ENCODE results near the gene C3orf20.

Gene C3orf20

GRCh38 chr3:14812196-14812790 lies 137.4 kb downstream of the C3orf20 start:
- no peak overlapping the region for H3K4me3 ChIP-seq (ENCODE audit: insufficient read depth, low read length, poor library complexity, severe bottlenecking)
- H3K9me2 ChIP-seq (replicated peaks; ENCODE audit: insufficient read depth, low read length), result no peaks in the 10 kb centered on the region
- H3K79me2 ChIP-seq (ENCODE audit: insufficient read depth, low read length), result no peaks in the 10 kb centered on the region
- H3K27ac ChIP-seq (ENCODE audit: low read depth, low read length), result no peak overlapping the region
- no peak overlapping the region for H3K9ac ChIP-seq (ENCODE audit: low read length)
- no peak overlapping the region for H3K4me2 ChIP-seq (ENCODE audit: low read depth, low read length, poor library complexity, severe bottlenecking)
- TF ChIP-seq, protein P1, sequence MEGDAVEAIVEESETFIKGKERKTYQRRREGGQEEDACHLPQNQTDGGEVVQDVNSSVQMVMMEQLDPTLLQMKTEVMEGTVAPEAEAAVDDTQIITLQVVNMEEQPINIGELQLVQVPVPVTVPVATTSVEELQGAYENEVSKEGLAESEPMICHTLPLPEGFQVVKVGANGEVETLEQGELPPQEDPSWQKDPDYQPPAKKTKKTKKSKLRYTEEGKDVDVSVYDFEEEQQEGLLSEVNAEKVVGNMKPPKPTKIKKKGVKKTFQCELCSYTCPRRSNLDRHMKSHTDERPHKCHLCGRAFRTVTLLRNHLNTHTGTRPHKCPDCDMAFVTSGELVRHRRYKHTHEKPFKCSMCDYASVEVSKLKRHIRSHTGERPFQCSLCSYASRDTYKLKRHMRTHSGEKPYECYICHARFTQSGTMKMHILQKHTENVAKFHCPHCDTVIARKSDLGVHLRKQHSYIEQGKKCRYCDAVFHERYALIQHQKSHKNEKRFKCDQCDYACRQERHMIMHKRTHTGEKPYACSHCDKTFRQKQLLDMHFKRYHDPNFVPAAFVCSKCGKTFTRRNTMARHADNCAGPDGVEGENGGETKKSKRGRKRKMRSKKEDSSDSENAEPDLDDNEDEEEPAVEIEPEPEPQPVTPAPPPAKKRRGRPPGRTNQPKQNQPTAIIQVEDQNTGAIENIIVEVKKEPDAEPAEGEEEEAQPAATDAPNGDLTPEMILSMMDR (IDR thresholded peaks at IDR 0.05; ENCODE audit: insufficient read depth, low read length, poor library complexity, severe bottlenecking), result no peak
- no peak for TF ChIP-seq EZH2phosphoT487 (conservative IDR thresholded peaks at IDR 0.05; ENCODE audit: low read length)
- no peak overlapping the region for H2AFZ ChIP-seq (ENCODE audit: low read depth, low read length, severe bottlenecking)
- H3K36me3 ChIP-seq (ENCODE audit: low read length), result no peaks in the 10 kb centered on the region
- H4K20me1 ChIP-seq (ENCODE audit: low read depth, low read length), result no peaks in the 10 kb centered on the region
- no peaks in the 10 kb centered on the region for H3F3A ChIP-seq (ENCODE audit: insufficient read depth)
- H3K9me3 ChIP-seq (ENCODE audit: insufficient read depth, low read length), result no peaks in the 10 kb centered on the region
- H3K27me3 ChIP-seq (ENCODE audit: low read length), result no peaks in the 10 kb centered on the region

DNA sequence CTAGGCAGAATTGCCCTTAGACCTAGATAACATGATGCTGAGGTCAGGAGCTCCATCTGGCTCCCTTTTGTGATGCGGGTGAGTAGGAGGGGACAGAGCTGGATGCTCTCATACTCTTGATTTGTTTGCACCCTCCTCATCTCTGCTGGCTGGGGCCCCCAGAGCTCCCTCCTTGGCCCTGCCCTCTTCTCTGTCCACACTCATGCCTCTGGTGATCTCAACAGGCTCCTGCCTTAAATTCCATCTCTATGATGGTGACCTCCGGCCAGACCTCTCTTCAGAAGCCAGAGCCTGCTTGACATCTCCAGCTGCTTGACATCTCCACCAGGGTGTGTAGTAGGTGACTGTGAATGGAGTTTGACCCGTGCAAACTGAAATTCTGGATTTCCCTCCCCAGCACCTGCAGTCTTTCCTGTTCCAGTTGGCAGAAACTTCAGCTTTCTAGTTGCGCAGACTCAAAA lies 139.5 kb downstream of the C3orf20 start:
- Histone ChIP-seq H2AFZ (ENCODE audit: low read depth, low read length, severe bottlenecking) (no peak overlapping the region), H3K9me3 (ENCODE audit: insufficient read depth, low read length) (no peaks in the 10 kb centered on the region), H3K9ac (ENCODE audit: low read length) (no peak overlapping the region), H3K79me2 (ENCODE audit: insufficient read depth, low read length) (no peaks in the 10 kb centered on the region), H3K4me3 (ENCODE audit: insufficient read depth, low read length, poor library complexity, severe bottlenecking) (no peak overlapping the region), H3K36me3 (ENCODE audit: low read length) (no peaks in the 10 kb centered on the region), H3K27ac (ENCODE audit: low read depth, low read length) (no peak overlapping the region), H3F3A (ENCODE audit: insufficient read depth) (no peaks in the 10 kb centered on the region), H3K4me2 (ENCODE audit: low read depth, low read length, poor library complexity, severe bottlenecking) (no peak overlapping the region), H3K27me3 (ENCODE audit: low read length) (no peaks in the 10 kb centered on the region), H3K9me2 (replicated peaks; ENCODE audit: insufficient read depth, low read length) (no peaks in the 10 kb centered on the region), H4K20me1 (ENCODE audit: low read depth, low read length) (no peaks in the 10 kb centered on the region)
- TF ChIP-seq, protein P1 (IDR thresholded peaks at IDR 0.05; ENCODE audit: insufficient read depth, low read length, poor library complexity, severe bottlenecking), result no peak
- TF ChIP-seq EZH2phosphoT487 (conservative IDR thresholded peaks at IDR 0.05; ENCODE audit: low read length), result no peak

DNA sequence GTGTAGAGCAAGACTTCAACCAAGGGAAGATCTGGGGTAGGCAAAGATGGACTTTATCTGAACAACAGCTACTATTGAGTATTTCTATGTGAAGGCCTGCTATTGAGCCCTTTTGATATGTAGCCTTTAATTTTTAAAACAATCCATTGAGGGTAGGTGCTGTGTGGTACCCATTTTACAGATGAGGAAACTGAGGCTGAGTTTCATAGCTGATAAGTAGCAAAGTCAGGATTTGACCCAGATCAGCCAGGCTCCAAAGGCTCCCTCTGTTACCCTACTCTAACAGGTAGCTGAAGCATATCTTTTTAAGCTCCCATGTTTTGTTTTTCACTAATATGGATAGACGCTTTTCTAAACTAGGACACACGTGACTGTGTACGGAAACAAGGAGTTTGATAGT lies 141.4 kb downstream of the C3orf20 start:
- no peak overlapping the region for H3K4me2 ChIP-seq (ENCODE audit: low read depth, low read length, poor library complexity, severe bottlenecking)
- H3K9ac ChIP-seq (ENCODE audit: low read length), result no peak overlapping the region
- H3K79me2 ChIP-seq (ENCODE audit: insufficient read depth, low read length), result no peaks in the 10 kb centered on the region
- no peaks in the 10 kb centered on the region for H3K9me3 ChIP-seq (ENCODE audit: insufficient read depth, low read length)
- no peak overlapping the region for H2AFZ ChIP-seq (ENCODE audit: low read depth, low read length, severe bottlenecking)
- H3K36me3 ChIP-seq (ENCODE audit: low read length), result no peaks in the 10 kb centered on the region
- no peak overlapping the region for H3K4me3 ChIP-seq (ENCODE audit: insufficient read depth, low read length, poor library complexity, severe bottlenecking)
- H3F3A ChIP-seq (ENCODE audit: insufficient read depth), result no peaks in the 10 kb centered on the region
- TF ChIP-seq, protein P1 (IDR thresholded peaks at IDR 0.05; ENCODE audit: insufficient read depth, low read length, poor library complexity, severe bottlenecking), result no peak
- no peaks in the 10 kb centered on the region for H4K20me1 ChIP-seq (ENCODE audit: low read depth, low read length)
- no peaks in the 10 kb centered on the region for H3K27me3 ChIP-seq (ENCODE audit: low read length)
- H3K27ac ChIP-seq (ENCODE audit: low read depth, low read length), result no peak overlapping the region
- no peaks in the 10 kb centered on the region for H3K9me2 ChIP-seq (replicated peaks; ENCODE audit: insufficient read depth, low read length)

Measured in SU-DHL-6 (cell line).